GM12878 (cell line): ENCODE results near the gene FBXL5. TPM values are rescaled to one million over a fixed set of nuclear protein-coding genes. Genes with fewer than 3 reads are reported as not detected.

Source experiments
- ATAC-seq: fragments of 200-7000 bp; cut with Tn5 transposase; 3 replicates; pipeline ENCODE4 v1.9.1; 2020; ENCODE audit warnings: mild to moderate bottlenecking, moderate library complexity
- BruUV-seq: library from RNA; stranded (reverse); fragments of 400-500 nt; replicated peaks from 2 replicates; lab custom pipeline; 2021; lab: Mats Ljungman, UMichigan
- CTCF ChIA-PET: fragments of 300-600 bp; sonication (Branson Sonifier 250); formaldehyde crosslinking; extraction: SDS; loops from one replicate; lab custom pipeline; 2021; ENCODE audit warnings: inconsistent platforms; lab: Yijun Ruan, JAX
- POLR2A ChIA-PET: fragments of 350-600 bp; formaldehyde crosslinking; extraction: SDS; loops from one replicate; lab custom pipeline; 2021; ENCODE audit warnings: inconsistent platforms; lab: Charles Lee
- RAD21 ChIA-PET: fragments of 300-600 bp; sonication (Branson Sonifier 250); formaldehyde crosslinking; loops from one replicate; lab custom pipeline; 2023; ENCODE audit warnings: antibody characterized with exemption; ENCODE audit not compliant: unreplicated experiment; lab: Charles Lee
- SMC1A ChIA-PET: fragments of 300-600 bp; sonication (Branson Sonifier 250); formaldehyde crosslinking; loops from one replicate; lab custom pipeline; 2023; ENCODE audit not compliant: unreplicated experiment, uncharacterized antibody; lab: Charles Lee
- DNase-seq: peaks from one replicate; pipeline ENCODE4 v3.0.0-alpha.2; 2011; ENCODE audit warnings: low read depth, low spot score
- FAIRE-seq: peaks from 3 replicates; lab custom pipeline; 2011; peaks lifted over from hg19 to GRCh38; lab: Jason Lieb, UNC
- H2AFZ ChIP-seq: 2 replicates; pipeline ENCODE4 v1.6.0; 2011; ENCODE audit warnings: low read depth, low read length, control low read depth; ENCODE audit not compliant: control insufficient read depth
- H3K27ac ChIP-seq: 2 replicates; pipeline ENCODE4 v1.5.1; 2011; ENCODE audit warnings: control low read depth; ENCODE audit not compliant: control insufficient read depth, insufficient read depth
- H3K27me3 ChIP-seq, 2 experiments: replicated peaks in 1 of 2; 2 replicates each; pipeline versions ENCODE4 v1.6.0 to v1.6.1; 2011; ENCODE audit warnings: low read length in 1 of 2; ENCODE audit not compliant: control insufficient read depth in 2 of 2, insufficient read depth in 2 of 2
- H3K36me3 ChIP-seq, 2 experiments: 2 replicates each; pipeline ENCODE4 v1.5.1; 2011; ENCODE audit warnings: low read length in 1 of 2; ENCODE audit not compliant: control insufficient read depth in 2 of 2, insufficient read depth in 2 of 2
- H3K4me1 ChIP-seq: 2 replicates; pipeline ENCODE4 v1.6.1; 2011; ENCODE audit warnings: mild to moderate bottlenecking, low read length, moderate library complexity, mixed read lengths; ENCODE audit not compliant: control insufficient read depth, insufficient read depth
- H3K4me2 ChIP-seq: 2 replicates; pipeline ENCODE4 v1.6.0; 2011; ENCODE audit warnings: control low read depth; ENCODE audit not compliant: control insufficient read depth, insufficient read depth
- H3K4me3 ChIP-seq: fragments of 200-600 bp; sonication (generic); 2 replicates; pipeline ENCODE4 v1.5.1; 2016
- H3K79me2 ChIP-seq: 2 replicates; pipeline ENCODE4 v1.6.0; 2011; ENCODE audit warnings: low read length; ENCODE audit not compliant: control insufficient read depth, insufficient read depth
- H3K9ac ChIP-seq: 2 replicates; pipeline ENCODE4 v1.8.0; 2011; ENCODE audit warnings: low read length, control low read depth, mixed read lengths; ENCODE audit not compliant: control insufficient read depth, insufficient read depth
- H3K9me3 ChIP-seq: replicated peaks from 3 replicates; pipeline ENCODE4 v1.5.1; 2011; ENCODE audit warnings: mild to moderate bottlenecking, low read length; ENCODE audit not compliant: control insufficient read depth, insufficient read depth
- H4K20me1 ChIP-seq: 2 replicates; pipeline ENCODE4 v1.6.0; 2011; ENCODE audit not compliant: control insufficient read depth, insufficient read depth
- BMI1 ChIP-seq: fragments of 450-650 bp; IDR thresholded peaks from 2 replicates; pipeline ENCODE4 v1.6.1; 2016; ENCODE audit warnings: mild to moderate bottlenecking, moderate library complexity, borderline replicate concordance
- IRF4 ChIP-seq: IDR thresholded peaks from 2 replicates; pipeline ENCODE4 v1.6.1; 2011; ENCODE audit warnings: low read depth, low read length
- MTA2 ChIP-seq: fragments of 450-650 bp; IDR thresholded peaks from 2 replicates; pipeline ENCODE4 v1.6.1; 2016; ENCODE audit warnings: low read depth, mild to moderate bottlenecking, moderate library complexity
- NR2F1 ChIP-seq: fragments of 450-650 bp; conservative IDR thresholded peaks from 2 replicates; pipeline ENCODE4 v1.6.1; 2017; ENCODE audit warnings: mild to moderate bottlenecking
- PML ChIP-seq: IDR thresholded peaks from 2 replicates; pipeline ENCODE4 v1.6.1; 2012; ENCODE audit warnings: low read length, inconsistent platforms
- SMARCA5 ChIP-seq: fragments of 450-650 bp; IDR thresholded peaks from 2 replicates; pipeline ENCODE4 v1.6.1; 2017; ENCODE audit warnings: mild to moderate bottlenecking
- SPI1 ChIP-seq: IDR thresholded peaks from 2 replicates; pipeline ENCODE4 v1.6.1; 2011; ENCODE audit warnings: low read depth, mild to moderate bottlenecking, low read length, moderate library complexity, borderline replicate concordance; ENCODE audit not compliant: insufficient read depth
- ZZZ3 ChIP-seq: IDR thresholded peaks from 2 replicates; pipeline ENCODE4 v1.6.1; 2011; ENCODE audit warnings: low read depth; ENCODE audit not compliant: control insufficient read depth, insufficient read length
- WGBS: methylation state at CpG from one replicate; pipeline ENCODE4 v1.1.6; 2016; ENCODE audit warnings: low lambda C conversion rate; ENCODE audit not compliant: insufficient replicate concordance, insufficient coverage; ENCODE audit errors: missing lambda C conversion rate; 5-methylcytosine and 5-hydroxymethylcytosine counted together
- in situ Hi-C: fragments of 300-500 bp; cut with MboI; formaldehyde crosslinking; loops from 9 replicates; pipeline ENCODE4 v1.14.3; 2018; ENCODE audit warnings: mixed read lengths
- intact Hi-C: fragments of 100-400 bp; cut with micrococcal nuclease; formaldehyde crosslinking; loops from one replicate; pipeline ENCODE4 v1.14.2; 2022; ENCODE audit not compliant: unreplicated experiment
- polyA plus RNA-seq, 11 experiments: library from polyadenylated mRNA; depleted of rRNA in 4 of 11; unstranded in 6 of 11; stranded (reverse) in 5 of 11; fragments of >200 nt; fragmentation: Nextera tagmentation in 4 of 11; fragmentation: Illumina TruSeq in 1 of 11; extraction: Ambion mirVana in 4 of 11; extraction: Trizol in 1 of 11; gene quantifications; 1 replicate in 1 of 11; 2 replicates in 10 of 11; pipeline versions ENCODE4 v1.2.1 to v1.2.3, GENCODE V29; 2011 to 2016; ENCODE audit warnings: inconsistent platforms in 2 of 11, missing spikeins in 2 of 11, low read depth in 1 of 11
- total RNA-seq, 4 experiments: library from RNA; depleted of rRNA in 3 of 4; stranded (reverse); fragments of >200 nt in 3 of 4; fragmentation: Illumina TruSeq in 1 of 4; extraction: Trizol in 1 of 4; gene quantifications; 2 replicates each; pipeline versions ENCODE4 v1.2.1 to v1.2.3, GENCODE V29; 2013 to 2021
- TF ChIP-seq, protein P1 (sequence below): fragments of 450-650 bp; IDR thresholded peaks from 2 replicates; pipeline ENCODE4 v1.6.1; 2016; ENCODE audit warnings: mild to moderate bottlenecking
- TF ChIP-seq, protein P2 (sequence below): fragments of 450-650 bp; IDR thresholded peaks from 2 replicates; pipeline ENCODE4 v1.6.1; 2018; ENCODE audit warnings: borderline replicate concordance, mild to moderate bottlenecking; ENCODE audit not compliant: partially characterized antibody
- TF ChIP-seq, protein P3 (sequence below): fragments of 450-650 bp; IDR thresholded peaks from 2 replicates; pipeline ENCODE4 v1.6.1; 2017; ENCODE audit warnings: mild to moderate bottlenecking, moderate library complexity

FBXL5 gene
- total and polyA plus RNA-seq, 10 of the 15 experiments (the other 5 are each of a cell fraction or from before 2014, with no cell fraction given) = 10.1 to 46.2 (median 32.7) TPM

DNA sequence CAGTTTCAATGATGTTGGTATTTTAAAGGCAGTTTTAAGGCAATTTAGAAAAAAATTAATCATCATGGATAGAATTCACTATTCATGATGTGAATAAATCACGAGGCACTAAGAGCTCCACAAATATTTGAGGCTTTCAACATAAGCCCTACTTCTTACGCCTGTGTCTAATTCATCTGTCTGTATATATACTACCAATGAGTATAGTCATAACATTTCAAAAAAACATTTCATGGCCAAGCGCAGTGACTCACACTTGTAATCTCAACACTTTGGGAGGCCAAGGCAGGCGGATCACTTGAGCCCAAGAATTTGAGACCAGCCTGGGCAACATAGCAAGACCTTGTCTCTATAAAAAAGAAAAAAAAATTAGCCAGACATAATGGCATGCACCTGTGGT lies 56.5 kb downstream of the FBXL5 start:
- WGBS = 97% methylated on average over 4 of the region's 4 CpGs
- no peak overlapping the region for H2AFZ ChIP-seq
- no peak for ATAC-seq
- ChIA-PET CTCF (interaction anchor here (1.3 kb wide), 1 partner anchor 8 kb away, joined by 4 read pairs; no protein-coding TSS in a partner anchor), RAD21 (no interaction called here), SMC1A (interaction anchor here (1.6 kb wide), 1 partner anchor 7 kb away, joined by 6 read pairs; no protein-coding TSS in a partner anchor), POLR2A (interaction anchor here (1.4 kb wide), 1 partner anchor 82 kb away, joined by 3 read pairs; no protein-coding TSS in a partner anchor)
- H3K36me3 ChIP-seq = no peaks in the 10 kb centered on the region
- no peak overlapping the region for H3K27ac ChIP-seq
- TF ChIP-seq NR2F1 (no peak), ZZZ3 (no peak), SMARCA5 (no peak), BMI1 (no peak), IRF4 (no peak), SPI1 (no peak), MTA2 (no peak), PML (no peak)
- TF ChIP-seq, protein P1, sequence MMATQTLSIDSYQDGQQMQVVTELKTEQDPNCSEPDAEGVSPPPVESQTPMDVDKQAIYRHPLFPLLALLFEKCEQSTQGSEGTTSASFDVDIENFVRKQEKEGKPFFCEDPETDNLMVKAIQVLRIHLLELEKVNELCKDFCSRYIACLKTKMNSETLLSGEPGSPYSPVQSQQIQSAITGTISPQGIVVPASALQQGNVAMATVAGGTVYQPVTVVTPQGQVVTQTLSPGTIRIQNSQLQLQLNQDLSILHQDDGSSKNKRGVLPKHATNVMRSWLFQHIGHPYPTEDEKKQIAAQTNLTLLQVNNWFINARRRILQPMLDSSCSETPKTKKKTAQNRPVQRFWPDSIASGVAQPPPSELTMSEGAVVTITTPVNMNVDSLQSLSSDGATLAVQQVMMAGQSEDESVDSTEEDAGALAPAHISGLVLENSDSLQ = no peak
- TF ChIP-seq, protein P2, sequence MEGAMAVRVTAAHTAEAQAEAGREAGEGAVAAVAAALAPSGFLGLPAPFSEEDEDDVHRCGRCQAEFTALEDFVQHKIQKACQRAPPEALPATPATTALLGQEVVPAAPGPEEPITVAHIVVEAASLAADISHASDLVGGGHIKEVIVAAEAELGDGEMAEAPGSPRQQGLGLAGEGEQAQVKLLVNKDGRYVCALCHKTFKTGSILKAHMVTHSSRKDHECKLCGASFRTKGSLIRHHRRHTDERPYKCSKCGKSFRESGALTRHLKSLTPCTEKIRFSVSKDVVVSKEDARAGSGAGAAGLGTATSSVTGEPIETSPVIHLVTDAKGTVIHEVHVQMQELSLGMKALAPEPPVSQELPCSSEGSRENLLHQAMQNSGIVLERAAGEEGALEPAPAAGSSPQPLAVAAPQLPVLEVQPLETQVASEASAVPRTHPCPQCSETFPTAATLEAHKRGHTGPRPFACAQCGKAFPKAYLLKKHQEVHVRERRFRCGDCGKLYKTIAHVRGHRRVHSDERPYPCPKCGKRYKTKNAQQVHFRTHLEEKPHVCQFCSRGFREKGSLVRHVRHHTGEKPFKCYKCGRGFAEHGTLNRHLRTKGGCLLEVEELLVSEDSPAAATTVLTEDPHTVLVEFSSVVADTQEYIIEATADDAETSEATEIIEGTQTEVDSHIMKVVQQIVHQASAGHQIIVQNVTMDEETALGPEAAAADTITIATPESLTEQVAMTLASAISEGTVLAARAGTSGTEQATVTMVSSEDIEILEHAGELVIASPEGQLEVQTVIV = no peak
- TF ChIP-seq, protein P3, sequence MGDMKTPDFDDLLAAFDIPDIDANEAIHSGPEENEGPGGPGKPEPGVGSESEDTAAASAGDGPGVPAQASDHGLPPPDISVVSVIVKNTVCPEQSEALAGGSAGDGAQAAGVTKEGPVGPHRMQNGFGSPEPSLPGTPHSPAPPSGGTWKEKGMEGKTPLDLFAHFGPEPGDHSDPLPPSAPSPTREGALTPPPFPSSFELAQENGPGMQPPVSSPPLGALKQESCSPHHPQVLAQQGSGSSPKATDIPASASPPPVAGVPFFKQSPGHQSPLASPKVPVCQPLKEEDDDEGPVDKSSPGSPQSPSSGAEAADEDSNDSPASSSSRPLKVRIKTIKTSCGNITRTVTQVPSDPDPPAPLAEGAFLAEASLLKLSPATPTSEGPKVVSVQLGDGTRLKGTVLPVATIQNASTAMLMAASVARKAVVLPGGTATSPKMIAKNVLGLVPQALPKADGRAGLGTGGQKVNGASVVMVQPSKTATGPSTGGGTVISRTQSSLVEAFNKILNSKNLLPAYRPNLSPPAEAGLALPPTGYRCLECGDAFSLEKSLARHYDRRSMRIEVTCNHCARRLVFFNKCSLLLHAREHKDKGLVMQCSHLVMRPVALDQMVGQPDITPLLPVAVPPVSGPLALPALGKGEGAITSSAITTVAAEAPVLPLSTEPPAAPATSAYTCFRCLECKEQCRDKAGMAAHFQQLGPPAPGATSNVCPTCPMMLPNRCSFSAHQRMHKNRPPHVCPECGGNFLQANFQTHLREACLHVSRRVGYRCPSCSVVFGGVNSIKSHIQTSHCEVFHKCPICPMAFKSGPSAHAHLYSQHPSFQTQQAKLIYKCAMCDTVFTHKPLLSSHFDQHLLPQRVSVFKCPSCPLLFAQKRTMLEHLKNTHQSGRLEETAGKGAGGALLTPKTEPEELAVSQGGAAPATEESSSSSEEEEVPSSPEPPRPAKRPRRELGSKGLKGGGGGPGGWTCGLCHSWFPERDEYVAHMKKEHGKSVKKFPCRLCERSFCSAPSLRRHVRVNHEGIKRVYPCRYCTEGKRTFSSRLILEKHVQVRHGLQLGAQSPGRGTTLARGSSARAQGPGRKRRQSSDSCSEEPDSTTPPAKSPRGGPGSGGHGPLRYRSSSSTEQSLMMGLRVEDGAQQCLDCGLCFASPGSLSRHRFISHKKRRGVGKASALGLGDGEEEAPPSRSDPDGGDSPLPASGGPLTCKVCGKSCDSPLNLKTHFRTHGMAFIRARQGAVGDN = no peak
- no peaks in the 10 kb centered on the region for H3K9me3 ChIP-seq
- BruUV-seq = no TSS peak
- H3K27me3 ChIP-seq = no peaks in the 10 kb centered on the region
- no peak for FAIRE-seq
- H4K20me1 ChIP-seq = no peaks in the 10 kb centered on the region
- H3K79me2 ChIP-seq = no peaks in the 10 kb centered on the region
- H3K4me2 ChIP-seq = no peak overlapping the region
- DNase-seq = no peak
- H3K4me3 ChIP-seq = no peak overlapping the region
- intact Hi-C loops = no loop called here
- H3K9ac ChIP-seq = no peak overlapping the region
- H3K4me1 ChIP-seq = no peaks in the 10 kb centered on the region
- in situ Hi-C loops = no loop called here
